H1 (cell line): ENCODE data around the gene AHR. TPM values are rescaled to one million over a fixed set of nuclear protein-coding genes. Genes with fewer than 3 reads are reported as not detected.

ENCODE experiments used
- CREB1 ChIP-seq: IDR thresholded peaks from 2 replicates; pipeline ENCODE4 v1.6.1; 2012; ENCODE audit warnings: inconsistent platforms
- EZH2 ChIP-seq: fragments of 200-600 bp; sonication (generic); IDR thresholded peaks from 2 replicates; pipeline ENCODE4 v1.7.1; 2012; ENCODE audit warnings: low read depth, mild to moderate bottlenecking, moderate library complexity, low read length, inconsistent platforms; ENCODE audit not compliant: severe bottlenecking
- KDM1A ChIP-seq: fragments of 200-600, 300-600 bp; sonication (generic); IDR thresholded peaks from 2 replicates; pipeline ENCODE4 v1.7.1; 2016; ENCODE audit warnings: mild to moderate bottlenecking, low read length, borderline replicate concordance
- TAF7 ChIP-seq: optimal IDR thresholded peaks from 2 replicates; pipeline ENCODE3; 2011; ENCODE audit warnings: low read depth, mild to moderate bottlenecking, inconsistent platforms, low read length, moderate library complexity, borderline replicate concordance
- polyA plus RNA-seq, 7 experiments: library from polyadenylated mRNA; depleted of rRNA in 3 of 7; stranded (reverse) in 5 of 7; unstranded in 2 of 7; fragments of >200 nt in 5 of 7; fragments of 200-250 nt in 2 of 7; gene quantifications; 1 replicate in 5 of 7; 2 replicates in 1 of 7; 4 replicates in 1 of 7; pipeline versions ENCODE4 v1.2.1 to v1.2.3, GENCODE V29; 2011 to 2013; ENCODE audit warnings: missing spikeins in 2 of 7, mixed read lengths in 2 of 7
- total RNA-seq: library from RNA; stranded (reverse); fragmentation: NEBNext Ultra II Directional; extraction: Animal tissue kit (Norgen Biotek cat#: 25700); gene quantifications from 2 replicates; pipeline ENCODE4 v1.2.1, GENCODE V29; 2021
- TF ChIP-seq, protein P1 (sequence below): IDR thresholded peaks from 2 replicates; pipeline ENCODE4 v1.6.1; 2012; ENCODE audit warnings: inconsistent platforms

Gene AHR
- total and polyA plus RNA-seq, 2 of the 8 experiments (the other 6 are each of a cell fraction or from before 2014, with no cell fraction given): 1.4 to 9.7 TPM

DNA sequence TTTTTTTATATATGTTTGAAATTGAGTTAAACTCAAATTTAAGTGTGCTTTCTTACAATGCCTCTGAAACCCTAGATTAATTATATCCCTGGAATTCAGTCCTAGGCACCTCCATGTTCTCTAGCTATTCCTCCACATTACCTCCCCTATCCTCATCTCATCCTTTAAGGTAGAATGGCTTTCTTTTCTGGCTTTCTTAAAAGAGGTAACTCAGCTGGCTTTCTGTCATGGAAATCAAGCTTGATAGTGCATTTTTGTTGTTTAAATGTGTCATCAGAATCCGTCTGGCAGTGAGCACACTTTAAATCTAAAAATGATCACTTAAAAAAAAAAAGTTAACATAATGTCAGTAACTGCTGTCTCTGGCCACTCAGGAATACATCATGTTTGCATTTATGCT, 42.2 kb downstream of the AHR start (continued):
- TF ChIP-seq CREB1 (no peak), EZH2 (no peak), TAF7 (no peak), KDM1A (no peak)
- TF ChIP-seq, protein P1, sequence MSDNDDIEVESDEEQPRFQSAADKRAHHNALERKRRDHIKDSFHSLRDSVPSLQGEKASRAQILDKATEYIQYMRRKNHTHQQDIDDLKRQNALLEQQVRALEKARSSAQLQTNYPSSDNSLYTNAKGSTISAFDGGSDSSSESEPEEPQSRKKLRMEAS: no peak
- TF ChIP-seq, all 59 proteins: peak for 0
